Measurements from ENCODE around the gene PKP3.

PKP3 gene

DNA sequence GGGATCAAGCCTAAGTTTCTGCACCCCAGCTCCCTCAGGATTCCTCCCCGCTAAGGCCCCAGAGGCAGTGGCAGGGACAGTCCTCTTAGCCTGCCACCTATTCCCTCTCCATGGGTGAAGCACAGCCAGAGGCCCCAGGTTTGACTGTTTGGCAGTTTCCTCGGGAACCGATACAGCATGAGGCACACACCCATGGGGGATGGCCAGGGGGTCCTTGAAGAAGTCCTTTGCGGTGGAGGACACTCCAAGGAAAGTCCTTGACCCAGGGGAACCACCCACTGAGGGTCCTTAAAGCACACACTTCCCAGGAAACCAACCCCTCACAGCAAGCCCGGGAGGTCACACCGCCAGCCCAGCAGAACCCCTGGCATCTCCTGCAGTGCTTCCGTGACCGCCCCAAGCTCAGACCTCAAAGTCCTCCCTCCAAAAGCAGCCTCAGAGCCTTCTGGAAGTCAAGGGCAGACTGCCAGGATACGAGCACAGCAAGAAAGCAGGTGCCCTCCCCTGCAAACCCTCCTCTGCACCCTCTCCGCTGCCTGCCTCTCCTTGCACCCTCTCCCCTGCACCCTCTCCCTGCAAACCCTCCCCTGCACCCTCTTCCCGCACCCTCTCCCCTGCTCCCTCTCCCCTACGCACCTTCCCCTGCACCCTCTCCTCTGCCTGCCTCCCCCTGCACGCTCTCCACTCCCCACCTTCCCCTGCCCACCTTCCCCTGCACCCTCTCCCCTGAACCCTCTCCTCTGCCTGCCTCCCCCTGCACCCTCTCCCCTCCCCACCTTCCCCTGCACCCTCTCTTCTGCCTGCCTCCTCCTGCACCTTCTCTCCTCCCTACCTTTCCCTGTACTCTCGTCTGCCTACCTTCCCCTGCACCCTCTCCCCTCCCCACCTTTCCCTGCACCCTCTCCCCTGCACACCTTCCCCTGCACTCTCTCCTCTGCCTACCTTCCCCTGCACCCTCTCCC is 19.4 kb downstream of the PKP3 start:
- no peaks in the 10 kb centered on the region for H3K36me3 ChIP-seq (ENCODE audit: control insufficient read depth, insufficient read depth, low read length)
- H3K4me3 ChIP-seq (ENCODE audit: insufficient read depth, low read depth, low read length): no peak overlapping the region
- 73% methylated on average over 13 of the region's 14 CpGs for WGBS, 2 experiments
- peaks cover 6% of the 10 kb centered on the region for H3K4me1 ChIP-seq (ENCODE audit: control insufficient read depth, insufficient read depth, low read length)
- H3K27me3 ChIP-seq (ENCODE audit: control insufficient read depth, insufficient read depth, low read length, poor library complexity, severe bottlenecking): peaks cover 55% of the 10 kb centered on the region
- H3K9me3 ChIP-seq (ENCODE audit: control insufficient read depth, low read length): no peaks in the 10 kb centered on the region
- H3K27ac ChIP-seq (ENCODE audit: insufficient read depth, low read depth, low read length, poor library complexity, severe bottlenecking): no peak overlapping the region

GRCh38 chr11:414318-414857 is 20.4 kb downstream of the PKP3 start:
- H3K4me3 ChIP-seq (ENCODE audit: insufficient read depth, low read depth, low read length): no peak overlapping the region
- H3K4me1 ChIP-seq (ENCODE audit: control insufficient read depth, insufficient read depth, low read length): peaks cover 6% of the 10 kb centered on the region
- no peak overlapping the region for H3K27ac ChIP-seq (ENCODE audit: insufficient read depth, low read depth, low read length, poor library complexity, severe bottlenecking)
- no peaks in the 10 kb centered on the region for H3K36me3 ChIP-seq (ENCODE audit: control insufficient read depth, insufficient read depth, low read length)
- no peaks in the 10 kb centered on the region for H3K9me3 ChIP-seq (ENCODE audit: control insufficient read depth, low read length)
- H3K27me3 ChIP-seq (ENCODE audit: control insufficient read depth, insufficient read depth, low read length, poor library complexity, severe bottlenecking): peaks cover 64% of the 10 kb centered on the region
- WGBS, 2 experiments: 81 to 85% methylated on average over 9 of the region's 9 CpGs

DNA sequence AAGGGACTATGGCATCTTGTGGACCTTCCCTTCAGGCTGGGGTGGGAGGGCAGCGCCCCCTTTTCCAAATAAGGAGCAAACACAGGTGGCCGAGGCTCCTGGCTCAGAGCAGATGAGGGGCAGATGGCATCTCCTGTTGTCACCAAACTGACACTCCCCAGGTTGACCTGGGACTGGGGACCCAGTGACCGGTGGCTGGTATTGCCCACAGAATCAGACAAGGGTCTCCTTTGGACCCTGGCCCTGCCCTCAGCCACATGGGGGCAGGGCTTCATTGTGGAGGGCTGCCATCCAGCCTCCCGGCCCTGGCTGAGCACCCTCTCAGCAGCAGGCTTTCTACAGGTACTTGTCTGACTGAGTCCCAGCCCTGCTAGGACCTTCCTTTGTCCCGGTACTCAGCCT is 21.6 kb downstream of the PKP3 start:
- 80 to 84% methylated on average over 5 of the region's 5 CpGs for WGBS, 2 experiments
- H3K4me3 ChIP-seq (ENCODE audit: insufficient read depth, low read depth, low read length): no peak overlapping the region
- H3K27ac ChIP-seq (ENCODE audit: insufficient read depth, low read depth, low read length, poor library complexity, severe bottlenecking): no peak overlapping the region
- H3K27me3 ChIP-seq (ENCODE audit: control insufficient read depth, insufficient read depth, low read length, poor library complexity, severe bottlenecking): peaks cover 64% of the 10 kb centered on the region
- H3K9me3 ChIP-seq (ENCODE audit: control insufficient read depth, low read length): no peaks in the 10 kb centered on the region
- no peaks in the 10 kb centered on the region for H3K36me3 ChIP-seq (ENCODE audit: control insufficient read depth, insufficient read depth, low read length)
- H3K4me1 ChIP-seq (ENCODE audit: control insufficient read depth, insufficient read depth, low read length): peaks cover 6% of the 10 kb centered on the region

GRCh38 chr11:416051-416756 is 22.2 kb downstream of the PKP3 start:
- Histone ChIP-seq H3K9me3 (ENCODE audit: control insufficient read depth, low read length) (no peaks in the 10 kb centered on the region), H3K27ac (ENCODE audit: insufficient read depth, low read depth, low read length, poor library complexity, severe bottlenecking) (no peak overlapping the region), H3K4me1 (ENCODE audit: control insufficient read depth, insufficient read depth, low read length) (peaks cover 6% of the 10 kb centered on the region), H3K36me3 (ENCODE audit: control insufficient read depth, insufficient read depth, low read length) (no peaks in the 10 kb centered on the region), H3K27me3 (ENCODE audit: control insufficient read depth, insufficient read depth, low read length, poor library complexity, severe bottlenecking) (peaks cover 64% of the 10 kb centered on the region), H3K4me3 (ENCODE audit: insufficient read depth, low read depth, low read length) (peak overlapping the region; percentile 41)
- WGBS, 2 experiments: 31 to 33% methylated on average over 45 of the region's 45 CpGs

GRCh38 chr11:416757-417621 is 23.0 kb downstream of the PKP3 start:
- Histone ChIP-seq H3K36me3 (ENCODE audit: control insufficient read depth, insufficient read depth, low read length) (no peaks in the 10 kb centered on the region), H3K4me1 (ENCODE audit: control insufficient read depth, insufficient read depth, low read length) (peaks cover 6% of the 10 kb centered on the region), H3K9me3 (ENCODE audit: control insufficient read depth, low read length) (no peaks in the 10 kb centered on the region), H3K4me3 (ENCODE audit: insufficient read depth, low read depth, low read length) (peak overlapping the region; percentile 41), H3K27ac (ENCODE audit: insufficient read depth, low read depth, low read length, poor library complexity, severe bottlenecking) (no peak overlapping the region), H3K27me3 (ENCODE audit: control insufficient read depth, insufficient read depth, low read length, poor library complexity, severe bottlenecking) (peaks cover 64% of the 10 kb centered on the region)
- WGBS, 2 experiments: 1 to 2% methylated on average over 97 of the region's 97 CpGs

GRCh38 chr11:417652-418342 is 23.8 kb downstream of the PKP3 start:
- H3K36me3 ChIP-seq (ENCODE audit: control insufficient read depth, insufficient read depth, low read length): no peaks in the 10 kb centered on the region
- H3K4me3 ChIP-seq (ENCODE audit: insufficient read depth, low read depth, low read length): peak overlapping the region; percentile 41
- H3K4me1 ChIP-seq (ENCODE audit: control insufficient read depth, insufficient read depth, low read length): peaks cover 6% of the 10 kb centered on the region
- no peak overlapping the region for H3K27ac ChIP-seq (ENCODE audit: insufficient read depth, low read depth, low read length, poor library complexity, severe bottlenecking)
- H3K9me3 ChIP-seq (ENCODE audit: control insufficient read depth, low read length): no peaks in the 10 kb centered on the region
- peaks cover 63% of the 10 kb centered on the region for H3K27me3 ChIP-seq (ENCODE audit: control insufficient read depth, insufficient read depth, low read length, poor library complexity, severe bottlenecking)
- WGBS, 2 experiments: 76 to 77% methylated on average over 19 of the region's 19 CpGs

- H3K27me3 ChIP-seq (ENCODE audit: control insufficient read depth, insufficient read depth, low read length, poor library complexity, severe bottlenecking): peaks cover 55% of the 10 kb centered on the region
- WGBS, 2 experiments: 92 to 94% methylated on average over 30 of the region's 30 CpGs
- H3K36me3 ChIP-seq (ENCODE audit: control insufficient read depth, insufficient read depth, low read length): no peaks in the 10 kb centered on the region
- peaks cover 6% of the 10 kb centered on the region for H3K4me1 ChIP-seq (ENCODE audit: control insufficient read depth, insufficient read depth, low read length)
- H3K4me3 ChIP-seq (ENCODE audit: insufficient read depth, low read depth, low read length): no peak overlapping the region
- H3K9me3 ChIP-seq (ENCODE audit: control insufficient read depth, low read length): no peaks in the 10 kb centered on the region
- no peak overlapping the region for H3K27ac ChIP-seq (ENCODE audit: insufficient read depth, low read depth, low read length, poor library complexity, severe bottlenecking)
These were observed 24.6 kb downstream of the PKP3 start for GRCh38 chr11:418343-419247.

- H3K27ac ChIP-seq (ENCODE audit: insufficient read depth, low read depth, low read length, poor library complexity, severe bottlenecking): no peak overlapping the region
- no peaks in the 10 kb centered on the region for H3K36me3 ChIP-seq (ENCODE audit: control insufficient read depth, insufficient read depth, low read length)
- WGBS, 2 experiments: 87% methylated on average over 20 of the region's 20 CpGs
- no peak overlapping the region for H3K4me3 ChIP-seq (ENCODE audit: insufficient read depth, low read depth, low read length)
- H3K27me3 ChIP-seq (ENCODE audit: control insufficient read depth, insufficient read depth, low read length, poor library complexity, severe bottlenecking): peaks cover 54% of the 10 kb centered on the region
- peaks cover 6% of the 10 kb centered on the region for H3K4me1 ChIP-seq (ENCODE audit: control insufficient read depth, insufficient read depth, low read length)
- H3K9me3 ChIP-seq (ENCODE audit: control insufficient read depth, low read length): no peaks in the 10 kb centered on the region
These were observed 25.4 kb downstream of the PKP3 start for GRCh38 chr11:419248-420005.
